Measurements from ENCODE around the gene STAM. TPM values are rescaled to one million over a fixed set of nuclear protein-coding genes. Genes with fewer than 3 reads are reported as not detected.

Gene STAM
- total RNA-seq, 1 donor from 2014 or later: 23.7 TPM

DNA sequence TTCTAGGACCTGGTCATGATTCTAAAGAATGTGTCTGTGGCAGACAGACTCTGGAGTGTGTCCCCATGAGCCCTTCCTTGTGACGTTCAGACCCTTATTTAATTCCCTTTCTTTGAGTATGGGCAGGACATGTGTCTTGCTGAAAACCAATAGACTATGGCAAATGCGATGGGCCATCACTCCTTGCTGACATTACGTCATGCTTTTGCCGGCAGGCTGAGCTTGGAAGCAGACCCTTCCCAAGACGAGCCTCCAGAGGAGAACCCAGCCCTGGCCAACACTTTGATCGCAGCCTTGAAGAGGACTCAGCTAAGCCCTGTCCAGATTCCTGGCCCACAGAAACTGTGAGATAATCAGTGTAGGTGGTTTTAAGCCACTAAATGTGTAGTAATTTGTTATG, 89.7 kb downstream of the STAM start:
- no peak for DNase-seq

- DNase-seq: no peak
Observed at GRCh38 chr10:17734432-17735080, 90.6 kb downstream of the STAM start.

DNA sequence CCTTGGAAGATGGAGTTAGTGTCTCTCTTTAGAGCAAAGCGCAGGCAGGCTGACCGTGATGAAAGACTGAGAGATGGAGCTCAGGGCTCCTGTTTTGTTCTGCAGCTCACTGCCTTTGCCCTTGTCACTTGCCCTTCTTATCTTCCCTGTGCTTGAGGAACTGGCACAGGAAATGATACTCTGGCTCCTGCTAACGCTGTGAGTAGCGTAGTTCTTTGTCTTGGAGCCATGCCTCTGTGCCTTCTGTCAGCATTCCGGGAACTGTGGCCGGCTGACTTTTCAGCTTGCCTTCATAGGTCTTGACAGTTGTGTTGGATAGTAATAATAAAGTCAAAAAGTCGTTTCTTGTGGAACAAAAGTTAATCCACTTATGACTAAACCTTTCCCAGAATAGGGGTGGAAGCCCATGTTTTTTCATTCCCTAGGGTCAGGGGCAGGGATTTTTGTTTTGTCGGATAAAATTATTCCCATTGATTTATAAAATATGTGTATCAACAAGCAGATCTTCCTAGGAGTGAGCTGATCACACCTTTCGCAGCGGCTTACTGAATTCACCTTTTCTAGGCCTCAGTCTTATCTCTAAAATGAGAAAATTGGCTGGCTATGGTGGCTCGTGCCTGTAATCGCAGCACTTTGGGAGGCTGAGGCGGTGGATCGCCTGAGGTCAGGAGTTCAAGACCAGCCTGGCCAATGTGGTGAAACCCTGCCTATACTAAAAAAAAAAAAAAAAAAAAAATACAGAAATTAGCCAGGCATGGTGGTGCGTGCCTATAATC, 91.4 kb downstream of the STAM start:
- no peak for DNase-seq

GRCh38 chr10:17736223-17736622, 92.3 kb downstream of the STAM start:
- no peak for DNase-seq

DNA sequence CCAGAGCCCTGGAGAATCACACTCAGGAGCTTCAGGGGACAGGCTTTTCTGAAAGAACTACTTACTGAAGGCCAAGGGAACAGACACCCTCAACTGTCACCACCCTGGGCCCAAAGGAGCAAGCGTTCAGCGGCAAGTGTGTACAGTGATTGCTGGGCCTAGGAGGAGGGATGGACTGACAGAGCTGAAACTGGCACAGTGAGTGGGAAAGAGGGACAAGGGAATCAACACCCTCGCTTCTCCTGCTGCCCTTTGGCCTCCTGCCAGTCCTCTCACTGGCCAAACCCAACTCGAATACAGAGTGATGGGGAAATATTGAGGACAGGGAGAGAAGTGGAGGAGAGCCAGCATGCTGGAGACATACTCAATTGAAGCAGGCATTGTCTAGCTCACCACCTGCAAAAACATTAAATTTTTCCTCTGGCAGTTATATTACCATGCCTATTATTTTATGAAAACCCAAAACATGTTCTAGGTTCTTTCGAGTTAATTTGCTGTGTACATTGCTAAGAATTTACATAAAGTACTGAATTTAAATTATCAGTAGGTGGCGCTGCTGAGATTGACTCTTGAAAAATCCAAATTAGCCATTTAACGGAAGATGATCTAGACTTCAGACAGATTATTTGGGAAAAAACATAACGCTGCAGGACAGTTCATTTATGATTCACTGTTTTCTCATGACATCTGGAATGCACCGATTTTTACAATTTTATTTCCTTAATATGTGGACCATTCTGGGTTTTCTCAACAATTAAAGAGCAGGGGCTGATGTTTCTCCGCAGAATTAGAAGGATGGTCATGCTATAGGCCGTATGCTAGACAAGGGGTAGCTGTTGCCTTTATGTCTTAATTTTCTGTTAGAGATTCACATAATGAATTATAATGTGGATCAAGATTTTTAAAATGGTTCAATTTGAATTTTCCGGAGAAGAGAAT, 93.3 kb downstream of the STAM start:
- DNase-seq: peak; percentile 58

DNA sequence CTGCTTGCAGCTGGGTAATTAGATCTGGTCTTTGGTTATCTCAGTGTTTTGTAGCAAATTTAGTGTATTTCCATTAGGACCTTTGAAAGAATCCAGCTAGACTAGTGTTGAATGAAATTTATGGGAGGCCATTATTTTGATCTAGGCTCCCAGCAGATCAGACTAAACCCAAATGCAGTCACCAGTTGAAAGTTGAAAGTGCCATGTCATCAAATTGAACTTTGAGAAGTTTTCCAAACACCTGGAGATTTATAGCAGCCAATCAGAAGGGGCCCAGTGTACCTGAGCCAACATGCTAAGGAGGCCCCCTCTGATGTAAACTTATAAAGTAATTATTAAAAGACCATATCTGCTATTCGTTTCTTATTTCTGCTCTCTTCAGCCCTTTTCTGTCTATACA, 96.7 kb downstream of the STAM start:
- no peak for DNase-seq

- peak; percentile 67 for DNase-seq
Observed at GRCh38 chr10:17742918-17743317, 99.0 kb downstream of the STAM start.

GRCh38 chr10:17743437-17743836, 99.5 kb downstream of the STAM start:
- DNase-seq: no peak

GRCh38 chr10:17744341-17744861, 100.5 kb downstream of the STAM start:
- DNase-seq: peak; percentile 16

DNA sequence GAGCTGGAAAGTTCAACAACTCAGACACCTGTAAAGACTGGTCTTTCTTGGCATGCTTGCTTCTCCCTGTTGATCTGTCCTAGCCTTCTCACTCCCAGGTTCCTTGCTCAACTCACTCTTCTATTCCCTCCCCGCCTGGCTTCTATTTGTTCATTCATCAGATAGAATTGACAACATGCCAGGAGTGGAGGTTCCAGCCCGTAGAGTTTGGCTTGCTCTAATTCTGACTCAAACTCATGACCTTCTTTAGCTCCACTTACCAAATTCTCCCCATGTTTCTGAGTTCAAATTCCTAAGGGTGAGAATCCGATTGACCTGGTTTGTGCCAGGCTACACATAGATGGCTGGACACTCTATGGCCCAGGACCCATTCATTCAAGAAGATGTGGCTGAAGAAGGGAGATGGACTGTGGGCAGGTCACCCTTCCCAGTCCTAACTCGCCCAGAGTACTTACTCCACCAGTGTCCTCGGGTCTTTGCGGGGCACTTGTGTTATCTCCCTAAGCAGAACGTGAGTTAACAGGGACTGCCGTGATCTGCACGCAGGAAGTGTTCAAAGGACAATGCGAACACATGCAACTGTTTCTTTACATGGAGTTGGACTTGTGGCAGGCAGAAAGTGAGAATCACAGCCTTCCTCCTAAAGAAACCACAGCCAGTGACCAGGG, 104.1 kb downstream of the STAM start:
- no peak for DNase-seq

DNA sequence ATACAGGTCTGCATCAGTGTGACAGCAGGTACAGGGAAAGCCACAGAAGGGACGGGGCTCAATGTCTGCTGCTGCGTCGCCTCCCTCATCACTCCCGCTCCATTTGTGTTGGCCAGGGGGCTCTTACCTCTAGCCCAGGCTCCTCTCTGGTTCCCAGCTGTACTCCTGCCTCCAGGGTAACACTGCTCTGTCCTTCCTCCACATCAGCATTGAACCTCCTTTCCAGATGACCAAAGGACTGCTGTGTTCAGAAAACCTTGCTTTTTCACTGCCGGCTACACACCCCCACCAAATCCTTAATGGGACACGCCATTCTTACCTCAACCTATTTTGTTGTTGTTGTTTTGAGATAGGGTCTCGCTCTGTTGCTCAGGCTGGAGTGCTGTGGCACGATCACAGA, 105.9 kb downstream of the STAM start:
- no peak for DNase-seq

DNA sequence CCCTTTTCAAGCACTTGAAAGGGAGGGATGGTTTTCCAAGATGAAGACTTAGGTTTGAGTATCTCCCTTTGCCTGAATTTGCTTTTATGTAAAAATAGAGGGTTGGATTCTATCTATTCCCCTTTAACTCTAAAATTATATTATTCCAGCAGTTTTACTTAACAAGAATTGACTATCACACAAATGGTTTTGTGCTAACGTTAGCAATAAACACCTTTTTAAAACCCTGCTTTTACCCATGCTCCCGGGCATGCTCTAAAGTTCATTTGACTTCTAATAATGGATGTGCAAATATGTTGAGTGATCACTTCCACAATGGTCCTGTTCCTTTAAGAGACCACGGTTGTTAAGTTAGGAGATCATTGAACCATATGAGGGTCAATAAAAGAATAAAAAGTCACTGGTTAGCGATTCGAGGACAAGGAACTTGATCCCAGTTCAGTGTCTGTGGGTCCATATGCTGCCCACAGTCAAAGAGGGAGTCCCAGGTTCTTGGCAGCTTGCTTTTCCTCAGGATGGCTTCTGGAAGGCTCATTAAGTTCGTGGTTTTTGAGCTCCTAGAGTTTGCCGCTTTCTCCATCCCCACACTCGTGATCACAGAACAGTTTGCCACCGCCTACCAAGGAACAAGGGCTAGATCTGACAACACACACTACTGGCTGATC, 108.0 kb downstream of the STAM start, which contains the start of gene TMEM236:
TMEM236 (plus strand) TSS at position 421 of the 665 bp plus-strand sequence; CDS start at position 516, 95 bp downstream.
- no peak for DNase-seq

DNA sequence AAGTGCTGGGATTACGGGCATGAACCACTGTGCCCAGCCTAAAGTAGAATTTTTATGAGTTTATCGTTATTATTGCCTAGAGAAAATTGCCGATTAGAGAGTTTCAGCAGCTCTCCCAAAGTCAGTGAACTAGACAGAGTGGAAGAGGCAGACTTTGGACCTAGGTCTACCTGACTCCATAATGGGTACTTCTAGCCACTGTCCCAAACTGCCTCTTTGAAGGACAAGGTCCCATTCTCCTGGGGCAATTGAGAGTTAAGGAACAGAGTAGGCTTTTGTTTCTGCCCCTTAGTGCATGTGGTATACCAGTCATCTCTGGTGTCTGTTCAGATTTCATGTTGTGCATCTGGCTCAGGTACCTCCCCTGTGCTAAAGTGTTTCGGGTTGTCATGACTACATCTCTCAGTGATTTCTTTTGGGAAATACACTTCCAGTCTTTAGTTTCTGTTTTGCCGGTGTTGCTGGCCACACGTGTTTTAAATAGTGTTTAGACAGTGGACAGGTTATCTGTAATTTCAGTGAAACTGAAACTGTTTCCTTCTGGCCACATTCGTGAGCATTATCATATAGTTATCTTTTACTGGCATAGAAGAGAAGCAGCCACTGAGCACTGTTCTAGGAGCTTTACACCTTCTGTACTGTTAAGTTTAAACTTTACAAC, 112.7 kb downstream of the STAM start:
- DNase-seq: peak; percentile 40

- no peak for DNase-seq
Observed at GRCh38 chr10:17758200-17758599, 114.2 kb downstream of the STAM start.

- DNase-seq: no peak
Observed at GRCh38 chr10:17758896-17759295, 114.9 kb downstream of the STAM start.

GRCh38 chr10:17764142-17764541, 120.2 kb downstream of the STAM start:
- no peak for DNase-seq

DNA sequence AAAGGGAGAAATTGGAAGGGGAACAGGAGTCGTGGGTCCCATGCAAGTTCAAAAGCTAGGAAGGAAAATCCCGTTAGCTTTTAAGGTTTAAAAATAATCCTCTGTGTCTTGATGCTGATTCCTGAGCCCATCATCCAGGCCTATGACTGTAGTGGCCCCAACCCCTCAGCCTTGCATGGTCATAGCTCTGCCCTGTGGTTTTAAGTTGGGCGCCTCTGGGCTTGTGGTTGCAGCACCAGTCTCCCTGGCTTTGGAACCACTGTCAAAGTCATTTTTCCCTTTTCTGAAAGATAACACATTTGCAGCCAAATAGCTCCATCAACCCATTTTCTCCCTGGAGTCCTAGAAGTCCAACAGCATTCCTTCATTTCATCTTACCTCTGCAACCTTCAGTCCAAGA, 121.7 kb downstream of the STAM start:
- no peak for DNase-seq

Data from tongue (tissue), 2 donors.